ENCODE results near the gene PDE6B. TPM values are rescaled to one million over a fixed set of nuclear protein-coding genes. Genes with fewer than 3 reads are reported as not detected.
"Not testable (repeated sequence)": the region's sequence is repeated elsewhere in the genome, so short reads cannot be mapped to it uniquely, and the experiment has no call there.

Gene PDE6B
- total RNA-seq, 1 donor from 2014 or later, result 13.3 TPM

GRCh38 chr4:588351-588849 is 37.0 kb upstream of the PDE6B start:
- no peak for DNase-seq (ENCODE audit: low spot score)
- Mint-ChIP-seq H3K4me1 (ENCODE audit: low read depth) (no peaks in the 10 kb centered on the region), H3K36me3 (ENCODE audit: low read depth) (no peaks in the 10 kb centered on the region), H3K4me3 (ENCODE audit: low read depth) (no peak overlapping the region), H3K27ac (no peak overlapping the region), H3K9me3 (peaks cover 22% of the 10 kb centered on the region), H3K27me3 (ENCODE audit: low read depth) (no peaks in the 10 kb centered on the region)
- intact Hi-C loops (cut with micrococcal nuclease), result no loop called here

GRCh38 chr4:589219-589963 is 36.0 kb upstream of the PDE6B start:
- H3K36me3 Mint-ChIP-seq (ENCODE audit: low read depth), result no peaks in the 10 kb centered on the region
- no peaks in the 10 kb centered on the region for H3K27me3 Mint-ChIP-seq (ENCODE audit: low read depth)
- peaks cover 18% of the 10 kb centered on the region for H3K9me3 Mint-ChIP-seq
- DNase-seq (ENCODE audit: low spot score), result no peak
- intact Hi-C loops (cut with micrococcal nuclease), result no loop called here
- no peaks in the 10 kb centered on the region for H3K4me1 Mint-ChIP-seq (ENCODE audit: low read depth)
- no peak overlapping the region for H3K4me3 Mint-ChIP-seq (ENCODE audit: low read depth)
- H3K27ac Mint-ChIP-seq, result no peak overlapping the region

- intact Hi-C loops (cut with micrococcal nuclease), result no loop called here
Observed at GRCh38 chr4:590313-590841, 35.0 kb upstream of the PDE6B start.

GRCh38 chr4:592178-592577 is 33.2 kb upstream of the PDE6B start:
- intact Hi-C loops (cut with micrococcal nuclease); H3K27ac Mint-ChIP-seq; H3K4me3 Mint-ChIP-seq (ENCODE audit: low read depth); DNase-seq (ENCODE audit: low spot score); H3K4me1 Mint-ChIP-seq (ENCODE audit: low read depth); H3K27me3 Mint-ChIP-seq (ENCODE audit: low read depth); H3K36me3 Mint-ChIP-seq (ENCODE audit: low read depth): not testable (repeated sequence)
- H3K9me3 Mint-ChIP-seq, result peaks cover 30% of the 10 kb centered on the region

More at GRCh38 chr4:590313-590841, 35.0 kb upstream of the PDE6B start:
- Mint-ChIP-seq H3K4me1 (ENCODE audit: low read depth) (no peaks in the 10 kb centered on the region), H3K36me3 (ENCODE audit: low read depth) (no peaks in the 10 kb centered on the region), H3K27me3 (ENCODE audit: low read depth) (no peaks in the 10 kb centered on the region), H3K4me3 (ENCODE audit: low read depth) (no peak overlapping the region), H3K9me3 (peaks cover 26% of the 10 kb centered on the region), H3K27ac (no peak overlapping the region)
- no peak for DNase-seq (ENCODE audit: low spot score)

GRCh38 chr4:592825-593520 is 32.4 kb upstream of the PDE6B start:
- no peak for DNase-seq (ENCODE audit: low spot score)
- H3K9me3 Mint-ChIP-seq, result peaks cover 30% of the 10 kb centered on the region
- no peaks in the 10 kb centered on the region for H3K36me3 Mint-ChIP-seq (ENCODE audit: low read depth)
- H3K27me3 Mint-ChIP-seq (ENCODE audit: low read depth), result peaks cover 1% of the 10 kb centered on the region
- H3K4me1 Mint-ChIP-seq (ENCODE audit: low read depth), result no peaks in the 10 kb centered on the region
- no peak overlapping the region for H3K27ac Mint-ChIP-seq
- intact Hi-C loops (cut with micrococcal nuclease), result no loop called here
- H3K4me3 Mint-ChIP-seq (ENCODE audit: low read depth), result no peak overlapping the region

GRCh38 chr4:598925-599324 is 26.4 kb upstream of the PDE6B start:
- DNase-seq (ENCODE audit: low spot score), result no peak
- no peaks in the 10 kb centered on the region for H3K36me3 Mint-ChIP-seq (ENCODE audit: low read depth)
- H3K9me3 Mint-ChIP-seq, result peaks cover 27% of the 10 kb centered on the region
- peaks cover 2% of the 10 kb centered on the region for H3K4me1 Mint-ChIP-seq (ENCODE audit: low read depth)
- no peak overlapping the region for H3K27ac Mint-ChIP-seq
- intact Hi-C loops (cut with micrococcal nuclease), result no loop called here
- no peak overlapping the region for H3K4me3 Mint-ChIP-seq (ENCODE audit: low read depth)
- H3K27me3 Mint-ChIP-seq (ENCODE audit: low read depth), result peaks cover 1% of the 10 kb centered on the region

- H3K4me3 Mint-ChIP-seq (ENCODE audit: low read depth), result no peak overlapping the region
- intact Hi-C loops (cut with micrococcal nuclease), result loop anchor here (5.0 kb wide), 1 partner anchor 72 kb away; the partner anchor contains the start of genes ATP5ME and MYL5
- no peak overlapping the region for H3K27ac Mint-ChIP-seq
- H3K36me3 Mint-ChIP-seq (ENCODE audit: low read depth), result no peaks in the 10 kb centered on the region
- peaks cover 5% of the 10 kb centered on the region for H3K4me1 Mint-ChIP-seq (ENCODE audit: low read depth)
- H3K9me3 Mint-ChIP-seq, result peaks cover 16% of the 10 kb centered on the region
- no peak for DNase-seq (ENCODE audit: low spot score)
- peaks cover 1% of the 10 kb centered on the region for H3K27me3 Mint-ChIP-seq (ENCODE audit: low read depth)
Observed at GRCh38 chr4:600166-600565, 25.2 kb upstream of the PDE6B start.

- H3K9me3 Mint-ChIP-seq, result peaks cover 8% of the 10 kb centered on the region
- no peaks in the 10 kb centered on the region for H3K36me3 Mint-ChIP-seq (ENCODE audit: low read depth)
- intact Hi-C loops (cut with micrococcal nuclease), result loop anchor here (5.0 kb wide), 1 partner anchor 71 kb away; the partner anchor contains the start of genes ATP5ME and MYL5
- H3K4me3 Mint-ChIP-seq (ENCODE audit: low read depth), result no peak overlapping the region
- peaks cover 1% of the 10 kb centered on the region for H3K27me3 Mint-ChIP-seq (ENCODE audit: low read depth)
- H3K4me1 Mint-ChIP-seq (ENCODE audit: low read depth), result peaks cover 9% of the 10 kb centered on the region
- no peak for DNase-seq (ENCODE audit: low spot score)
- no peak overlapping the region for H3K27ac Mint-ChIP-seq
Observed at GRCh38 chr4:600850-601515, 24.4 kb upstream of the PDE6B start.

- Mint-ChIP-seq H3K36me3 (ENCODE audit: low read depth) (no peaks in the 10 kb centered on the region), H3K4me3 (ENCODE audit: low read depth) (no peak overlapping the region), H3K9me3 (peaks cover 2% of the 10 kb centered on the region), H3K27ac (no peak overlapping the region), H3K4me1 (ENCODE audit: low read depth) (peaks cover 9% of the 10 kb centered on the region), H3K27me3 (ENCODE audit: low read depth) (peaks cover 1% of the 10 kb centered on the region)
- intact Hi-C loops (cut with micrococcal nuclease), result loop anchor here (5.0 kb wide), 1 partner anchor 70 kb away; the partner anchor contains the start of genes ATP5ME and MYL5
- DNase-seq (ENCODE audit: low spot score), result no peak
Observed at GRCh38 chr4:601612-602558, 23.5 kb upstream of the PDE6B start.

- H3K27ac Mint-ChIP-seq, result no peak overlapping the region
- H3K9me3 Mint-ChIP-seq, result no peaks in the 10 kb centered on the region
- no peaks in the 10 kb centered on the region for H3K36me3 Mint-ChIP-seq (ENCODE audit: low read depth)
- H3K4me3 Mint-ChIP-seq (ENCODE audit: low read depth), result no peak overlapping the region
- peaks cover 9% of the 10 kb centered on the region for H3K4me1 Mint-ChIP-seq (ENCODE audit: low read depth)
- intact Hi-C loops (cut with micrococcal nuclease), result loop anchor here (5.0 kb wide), 1 partner anchor 70 kb away; the partner anchor contains the start of genes ATP5ME and MYL5
- peak; percentile 31 for DNase-seq (ENCODE audit: low spot score)
- H3K27me3 Mint-ChIP-seq (ENCODE audit: low read depth), result no peaks in the 10 kb centered on the region
Observed at GRCh38 chr4:602559-602942, 22.8 kb upstream of the PDE6B start.

GRCh38 chr4:604131-604530 is 21.2 kb upstream of the PDE6B start:
- Mint-ChIP-seq H3K9me3 (no peaks in the 10 kb centered on the region), H3K4me3 (ENCODE audit: low read depth) (no peak overlapping the region), H3K27me3 (ENCODE audit: low read depth) (no peaks in the 10 kb centered on the region), H3K27ac (no peak overlapping the region), H3K4me1 (ENCODE audit: low read depth) (peaks cover 9% of the 10 kb centered on the region), H3K36me3 (ENCODE audit: low read depth) (no peaks in the 10 kb centered on the region)
- intact Hi-C loops (cut with micrococcal nuclease), result loop anchor here (5.0 kb wide), 1 partner anchor 68 kb away; the partner anchor contains the start of genes ATP5ME and MYL5
- no peak for DNase-seq (ENCODE audit: low spot score)
